Nephron progenitor cell (in vitro differentiated cells): ENCODE measurements around the gene CRACDL.
A peak's percentile ranks its signal among the peaks of the same experiment; 100 is the strongest.

ENCODE experiments used
- DNase-seq: peaks from one replicate; pipeline ENCODE4 v3.0.0; 2021
- H3K27ac Mint-ChIP-seq: 2 replicates; pipeline ENCODE4 v1.8.0; 2021; ENCODE audit warnings: mild to moderate bottlenecking, moderate library complexity, mixed read lengths
- H3K27me3 Mint-ChIP-seq: 2 replicates; pipeline ENCODE4 v1.8.0; 2021; ENCODE audit warnings: mild to moderate bottlenecking, low read depth, mixed read lengths; ENCODE audit not compliant: poor library complexity
- H3K36me3 Mint-ChIP-seq: 2 replicates; pipeline ENCODE4 v1.8.0; 2021; ENCODE audit warnings: low read depth, mixed read lengths
- H3K4me1 Mint-ChIP-seq: 2 replicates; pipeline ENCODE4 v1.8.0; 2021; ENCODE audit warnings: mixed read lengths
- H3K4me3 Mint-ChIP-seq: 2 replicates; pipeline ENCODE4 v1.8.0; 2021; ENCODE audit warnings: mild to moderate bottlenecking, moderate library complexity, mixed read lengths
- H3K9me3 Mint-ChIP-seq: 2 replicates; pipeline ENCODE4 v1.8.0; 2021; ENCODE audit warnings: mild to moderate bottlenecking, moderate library complexity, mixed read lengths
- CTCF ChIP-seq: fragments of 200-600 bp; sonication (generic); IDR thresholded peaks from 2 replicates; pipeline ENCODE4 v1.5.0; 2021; ENCODE audit warnings: antibody characterized with exemption

CRACDL gene

GRCh38 chr2:98771721-98772524 is 164.1 kb downstream of the CRACDL start:
- Mint-ChIP-seq H3K4me1 (peaks cover 47% of the 10 kb centered on the region), H3K4me3 (no peak overlapping the region), H3K36me3 (no peaks in the 10 kb centered on the region)

GRCh38 chr2:98771264-98771663 is 164.8 kb downstream of the CRACDL start:
- no peak for DNase-seq
- no peaks in the 10 kb centered on the region for H3K36me3 Mint-ChIP-seq
- peaks cover 12% of the 10 kb centered on the region for H3K27me3 Mint-ChIP-seq
- no peaks in the 10 kb centered on the region for H3K9me3 Mint-ChIP-seq
- no peak overlapping the region for H3K4me3 Mint-ChIP-seq
- peak overlapping the region; percentile 84 for H3K27ac Mint-ChIP-seq
- TF ChIP-seq CTCF: no peak
- H3K4me1 Mint-ChIP-seq: peaks cover 45% of the 10 kb centered on the region

More at GRCh38 chr2:98771721-98772524, 164.1 kb downstream of the CRACDL start:
- no peak for DNase-seq
- no peak for TF ChIP-seq CTCF
- Mint-ChIP-seq H3K27ac (no peak overlapping the region), H3K27me3 (peaks cover 12% of the 10 kb centered on the region), H3K9me3 (no peaks in the 10 kb centered on the region)

GRCh38 chr2:98769784-98770183 is 166.2 kb downstream of the CRACDL start:
- H3K4me3 Mint-ChIP-seq: no peak overlapping the region
- DNase-seq: no peak
- H3K9me3 Mint-ChIP-seq: no peaks in the 10 kb centered on the region
- H3K27me3 Mint-ChIP-seq: peaks cover 12% of the 10 kb centered on the region
- no peak for TF ChIP-seq CTCF
- no peaks in the 10 kb centered on the region for H3K36me3 Mint-ChIP-seq
- peaks cover 33% of the 10 kb centered on the region for H3K4me1 Mint-ChIP-seq
- H3K27ac Mint-ChIP-seq: no peak overlapping the region

GRCh38 chr2:98769114-98769476 is 166.9 kb downstream of the CRACDL start:
- Mint-ChIP-seq H3K27ac (no peak overlapping the region), H3K9me3 (no peaks in the 10 kb centered on the region)

GRCh38 chr2:98768384-98769113 is 167.5 kb downstream of the CRACDL start:
- H3K36me3 Mint-ChIP-seq: no peaks in the 10 kb centered on the region
- no peak overlapping the region for H3K4me3 Mint-ChIP-seq
- no peaks in the 10 kb centered on the region for H3K9me3 Mint-ChIP-seq
- H3K27me3 Mint-ChIP-seq: peaks cover 12% of the 10 kb centered on the region
- no peak overlapping the region for H3K27ac Mint-ChIP-seq
- no peak for DNase-seq
- peaks cover 32% of the 10 kb centered on the region for H3K4me1 Mint-ChIP-seq
- no peak for TF ChIP-seq CTCF

More at GRCh38 chr2:98769114-98769476, 166.9 kb downstream of the CRACDL start:
- no peak for DNase-seq
- Mint-ChIP-seq H3K36me3 (no peaks in the 10 kb centered on the region), H3K27me3 (peaks cover 12% of the 10 kb centered on the region), H3K4me3 (no peak overlapping the region), H3K4me1 (peaks cover 33% of the 10 kb centered on the region)
- TF ChIP-seq CTCF: no peak
